Measurements from ENCODE around the gene ZMIZ1.

DNA sequence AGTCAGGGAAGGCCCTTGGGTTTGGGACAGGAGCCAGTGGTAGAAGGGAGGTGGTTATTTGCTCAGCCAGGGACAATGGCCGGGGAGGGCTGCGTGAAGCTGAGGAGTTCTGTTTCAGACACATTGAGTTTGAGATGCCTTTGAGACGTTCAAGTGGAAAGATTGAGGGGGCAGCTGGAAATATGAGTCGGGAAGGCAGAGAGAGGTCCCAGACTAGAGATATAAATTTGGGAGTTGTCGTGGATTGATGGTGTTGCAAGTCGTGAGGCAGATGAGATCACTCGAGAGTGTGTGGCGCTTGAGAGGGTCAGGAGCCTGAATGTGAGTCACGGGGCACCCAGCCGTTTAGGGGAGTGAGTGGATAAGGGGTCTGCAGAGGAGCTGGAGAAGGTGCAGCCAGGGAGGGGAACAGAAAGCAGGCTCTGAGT is 73.3 kb downstream of the ZMIZ1 start:
- TF ChIP-seq, protein P1, sequence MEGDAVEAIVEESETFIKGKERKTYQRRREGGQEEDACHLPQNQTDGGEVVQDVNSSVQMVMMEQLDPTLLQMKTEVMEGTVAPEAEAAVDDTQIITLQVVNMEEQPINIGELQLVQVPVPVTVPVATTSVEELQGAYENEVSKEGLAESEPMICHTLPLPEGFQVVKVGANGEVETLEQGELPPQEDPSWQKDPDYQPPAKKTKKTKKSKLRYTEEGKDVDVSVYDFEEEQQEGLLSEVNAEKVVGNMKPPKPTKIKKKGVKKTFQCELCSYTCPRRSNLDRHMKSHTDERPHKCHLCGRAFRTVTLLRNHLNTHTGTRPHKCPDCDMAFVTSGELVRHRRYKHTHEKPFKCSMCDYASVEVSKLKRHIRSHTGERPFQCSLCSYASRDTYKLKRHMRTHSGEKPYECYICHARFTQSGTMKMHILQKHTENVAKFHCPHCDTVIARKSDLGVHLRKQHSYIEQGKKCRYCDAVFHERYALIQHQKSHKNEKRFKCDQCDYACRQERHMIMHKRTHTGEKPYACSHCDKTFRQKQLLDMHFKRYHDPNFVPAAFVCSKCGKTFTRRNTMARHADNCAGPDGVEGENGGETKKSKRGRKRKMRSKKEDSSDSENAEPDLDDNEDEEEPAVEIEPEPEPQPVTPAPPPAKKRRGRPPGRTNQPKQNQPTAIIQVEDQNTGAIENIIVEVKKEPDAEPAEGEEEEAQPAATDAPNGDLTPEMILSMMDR (IDR thresholded peaks at IDR 0.05) = no peak
- peak in 1 of 2 donors; percentile 23 for TF ChIP-seq POLR2A (IDR thresholded peaks at IDR 0.05)

Measured in adrenal gland (tissue), 5 donors.